DMS114 treated with DMSO at 0.1 percent for 48 hours (cell line): ENCODE measurements around the gene PSD4.

Experiments
- DNase-seq: peaks from one replicate; lab custom pipeline; 2025; ENCODE audit not compliant: unreplicated experiment; lab: John Stamatoyannopoulos, UW

The PSD4 gene

DNA sequence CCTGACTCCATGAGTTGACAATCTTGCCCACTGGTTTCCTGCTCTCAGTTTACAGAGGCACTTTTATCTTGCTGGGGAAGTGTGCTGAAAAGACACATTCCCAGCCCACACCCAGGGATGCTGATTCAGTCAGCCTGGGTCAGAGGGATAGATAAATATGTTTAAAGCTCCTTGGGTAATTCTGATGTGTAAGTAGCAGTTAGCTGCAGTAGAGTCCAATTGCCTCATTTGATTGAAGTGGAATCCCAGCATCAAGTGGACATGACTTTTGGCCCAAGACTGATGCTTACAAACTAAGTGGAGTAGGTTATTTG, 29.4 kb downstream of the PSD4 start:
- DNase-seq: no peak

DNA sequence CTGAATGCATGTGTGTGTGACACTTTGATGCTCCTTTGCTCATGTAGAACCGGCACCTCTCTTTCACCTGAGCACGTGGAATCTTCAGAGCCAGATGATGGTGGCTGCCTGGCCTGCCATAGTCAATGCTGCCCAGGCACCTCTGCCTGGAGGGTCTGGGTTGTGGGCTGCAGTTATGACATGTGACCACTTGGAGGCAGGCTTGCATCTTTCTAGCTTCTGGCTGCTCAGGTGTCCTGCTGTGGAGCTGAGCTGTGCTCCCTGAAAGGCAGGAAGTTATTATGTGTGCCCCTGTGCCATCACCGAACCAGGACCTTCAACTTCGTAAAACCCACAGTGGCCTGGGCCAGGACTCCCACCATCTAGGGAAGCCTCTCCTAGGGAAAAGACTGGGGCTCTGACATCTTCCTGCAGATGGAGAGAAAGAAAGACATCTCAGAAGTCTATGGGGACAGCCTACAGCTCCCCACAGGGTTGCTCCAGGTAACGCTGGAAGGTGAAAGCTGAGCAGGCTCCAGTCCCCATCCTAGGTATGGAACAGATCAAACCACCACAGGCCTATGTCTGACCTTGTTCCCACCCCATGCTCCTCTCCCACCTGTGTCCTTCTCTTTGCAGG, 30.2 kb downstream of the PSD4 start:
- peak; percentile 26 for DNase-seq

- DNase-seq: no peak
Measured at GRCh38 chr2:113206251-113206650, 32.5 kb downstream of the PSD4 start.

GRCh38 chr2:113207021-113207420, 33.2 kb downstream of the PSD4 start:
- DNase-seq: no peak

DNA sequence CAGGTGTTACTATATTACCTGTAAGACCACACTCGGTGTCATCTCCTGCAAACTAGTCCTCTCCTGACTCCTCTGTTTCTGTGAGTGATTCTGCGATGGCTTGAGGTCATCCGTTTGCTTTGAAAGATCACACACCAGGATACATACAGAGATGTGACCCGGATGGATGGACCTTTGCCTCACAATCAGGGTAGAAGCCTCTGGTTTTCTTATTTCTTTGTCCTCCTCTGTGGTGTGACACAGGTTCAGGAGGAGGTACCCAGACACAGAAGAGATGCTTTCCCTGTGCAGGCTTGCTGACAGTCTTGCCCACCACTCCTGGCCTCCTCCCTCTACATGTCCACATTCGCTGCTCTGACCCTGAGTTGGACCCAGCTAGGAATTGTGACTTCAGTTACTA, 34.6 kb downstream of the PSD4 start:
- no peak for DNase-seq

- no peak for DNase-seq
Measured at GRCh38 chr2:113209011-113209645, 35.4 kb downstream of the PSD4 start.

GRCh38 chr2:113209646-113210171, 35.9 kb downstream of the PSD4 start:
- no peak for DNase-seq

DNA sequence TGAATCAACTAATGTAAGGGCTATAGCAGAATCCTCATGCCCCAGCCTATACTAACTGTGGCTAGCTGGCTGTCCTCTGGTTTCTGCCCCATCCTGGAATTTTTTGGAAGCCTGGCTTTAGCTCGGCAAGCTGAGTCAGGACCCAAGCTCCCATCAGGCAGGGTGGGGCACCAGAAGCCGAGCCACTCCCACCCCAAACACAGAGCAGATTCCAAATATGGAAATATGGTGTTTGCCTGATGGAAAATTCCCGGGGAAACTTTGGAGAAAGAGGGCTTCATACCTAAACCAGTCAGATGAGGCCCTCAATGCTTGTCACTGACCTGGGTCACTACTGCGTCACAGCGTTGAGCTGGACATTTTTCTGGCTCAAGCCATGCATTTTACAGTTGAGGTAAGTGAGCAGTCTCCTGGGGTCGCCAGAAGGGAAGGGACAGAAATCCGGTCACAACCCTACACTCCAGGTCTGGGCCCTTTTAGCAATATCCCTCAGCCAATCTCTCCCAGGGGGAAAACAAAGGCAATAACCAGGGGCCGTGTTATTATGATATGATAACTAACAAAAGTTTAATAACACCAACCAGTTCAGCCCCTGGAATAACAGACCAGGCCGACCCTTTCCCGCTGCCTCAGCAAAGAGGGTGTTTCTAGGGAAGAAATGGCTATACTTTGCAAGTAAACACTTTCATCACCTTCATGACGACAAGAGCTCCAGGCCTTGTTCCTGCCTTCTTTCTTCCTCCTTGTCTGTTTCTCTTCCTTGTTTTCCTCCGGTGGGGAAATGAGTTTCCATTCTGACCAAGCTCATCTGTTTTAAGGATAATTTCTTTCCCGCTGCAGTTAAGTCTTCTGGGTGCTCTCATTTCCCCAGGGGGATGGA, 37.7 kb downstream of the PSD4 start:
- DNase-seq: no peak

DNA sequence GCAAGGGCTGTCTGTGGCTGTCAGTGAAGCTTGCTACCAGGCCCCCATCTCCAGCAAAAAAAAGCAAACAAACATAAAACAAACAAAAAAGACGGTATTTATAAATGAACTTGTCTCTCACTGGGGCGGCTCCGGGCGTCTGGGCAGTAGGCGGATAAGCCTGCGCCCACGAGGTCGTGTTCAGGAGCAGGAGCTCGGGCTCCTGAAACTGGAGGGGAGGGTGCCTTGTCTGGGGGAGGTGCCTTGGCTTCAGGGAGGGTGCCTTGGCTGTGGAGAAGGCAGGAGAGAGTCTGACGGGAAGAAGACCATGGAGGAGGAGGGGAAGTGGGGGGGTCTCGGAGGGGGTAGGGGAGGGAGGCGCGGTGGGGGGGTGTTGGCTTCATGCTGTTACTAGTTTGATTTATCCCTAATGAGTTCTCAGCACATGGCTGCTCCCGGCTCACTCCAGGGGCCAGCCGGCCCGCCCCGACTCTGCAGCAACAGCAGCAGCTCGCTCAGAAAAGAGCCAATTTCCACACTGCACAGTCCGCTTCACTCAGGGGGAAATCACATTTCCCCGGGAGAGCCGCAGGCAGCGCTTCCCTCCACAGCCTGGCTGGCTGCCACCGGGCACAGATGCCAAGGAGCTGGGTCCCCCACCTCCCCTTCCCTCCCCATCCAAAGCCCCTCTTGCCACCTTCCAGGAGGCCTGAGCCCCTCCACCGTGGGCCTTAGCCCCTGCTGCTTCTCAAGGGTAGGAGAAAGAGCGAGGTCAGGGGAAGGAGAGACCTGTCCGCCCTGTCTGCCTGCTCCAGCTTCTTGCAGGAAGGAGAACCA, 38.7 kb downstream of the PSD4 start:
- DNase-seq: no peak

GRCh38 chr2:113213061-113213930, 39.5 kb downstream of the PSD4 start:
- no peak for DNase-seq

GRCh38 chr2:113214141-113214540, 40.4 kb downstream of the PSD4 start:
- no peak for DNase-seq

DNA sequence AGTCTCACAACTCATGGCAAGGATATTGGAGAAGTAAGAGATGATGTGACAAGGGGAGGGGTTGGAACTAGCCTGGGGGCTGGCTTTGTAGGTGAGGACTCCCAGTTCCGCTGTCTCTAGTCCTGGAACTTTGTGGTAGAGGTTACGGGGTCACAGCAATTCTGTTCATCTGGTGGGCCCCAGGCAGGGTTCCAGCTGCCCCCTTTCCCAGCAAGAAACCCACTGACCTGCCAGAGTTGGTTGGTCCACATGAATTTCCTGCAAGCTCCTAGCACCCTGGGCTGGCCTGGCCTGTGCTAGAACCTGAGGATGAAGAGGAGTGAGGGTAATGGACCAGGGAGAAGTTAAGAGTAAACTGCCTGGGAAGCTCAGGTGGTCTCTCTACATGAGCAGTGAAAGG, 41.3 kb downstream of the PSD4 start:
- DNase-seq: no peak

GRCh38 chr2:113216321-113216720, 42.5 kb downstream of the PSD4 start:
- DNase-seq: no peak

GRCh38 chr2:113216891-113217454, 43.2 kb downstream of the PSD4 start:
- DNase-seq: no peak

GRCh38 chr2:113217455-113218282, 43.9 kb downstream of the PSD4 start:
- DNase-seq: no peak

GRCh38 chr2:113218283-113219091, 44.7 kb downstream of the PSD4 start:
- DNase-seq: no peak

GRCh38 chr2:113219092-113219441, 45.3 kb downstream of the PSD4 start:
- no peak for DNase-seq

- no peak for DNase-seq
Measured at GRCh38 chr2:113219525-113219888, 45.7 kb downstream of the PSD4 start.
